GM21619 (cell line): ENCODE results near the gene CDCP2.
"Not testable (repeated sequence)": the region's sequence is repeated elsewhere in the genome, so short reads cannot be mapped to it uniquely, and the experiment has no call there.

Experiments used
- ATAC-seq: cut with Tn5 transposase; IDR thresholded peaks from one replicate; pipeline ENCODE4 v1.9.1; 2021; ENCODE audit not compliant: unreplicated experiment

Gene CDCP2

DNA sequence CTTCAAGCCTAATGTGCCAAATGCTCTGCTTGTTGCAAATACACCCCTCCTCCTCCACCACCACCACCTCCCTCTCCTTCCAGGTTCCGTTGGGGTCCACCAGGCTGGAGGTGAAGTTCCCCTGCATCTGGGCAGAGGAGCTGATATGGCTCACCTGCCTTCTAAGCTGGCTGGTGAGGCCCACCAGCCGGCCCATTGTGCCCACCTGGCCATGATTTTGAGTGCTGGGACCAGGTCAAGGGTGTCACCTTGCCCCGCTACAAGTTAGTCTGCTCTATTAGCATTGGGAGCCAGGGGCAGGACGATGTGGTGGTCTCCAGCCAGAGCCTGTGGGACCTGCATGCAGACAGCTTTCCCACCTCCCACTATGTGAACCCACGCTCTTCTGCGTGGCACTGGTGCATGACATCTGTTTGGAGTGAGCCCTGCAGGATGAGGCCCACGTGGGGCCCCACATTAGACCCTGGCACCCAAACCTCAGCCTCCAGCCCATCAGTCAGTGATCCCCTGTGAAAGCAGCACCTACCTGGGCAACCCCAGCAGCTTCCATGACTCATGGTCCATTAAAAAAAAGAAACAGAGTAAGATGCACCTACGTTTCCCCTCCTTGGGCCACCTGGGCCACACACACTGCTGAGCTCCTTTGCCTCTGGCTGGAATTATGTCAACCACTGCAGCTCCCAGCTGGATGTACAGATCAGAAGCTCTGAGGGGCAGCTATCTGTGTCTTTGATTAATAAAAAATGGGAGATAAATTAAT, 15.6 kb upstream of the CDCP2 start:
- no peak for ATAC-seq

- ATAC-seq = no peak
Measured at GRCh38 chr1:54167422-54168139, 14.8 kb upstream of the CDCP2 start.

- not testable (repeated sequence) for ATAC-seq
Measured at GRCh38 chr1:54166357-54166756, 13.6 kb upstream of the CDCP2 start.

GRCh38 chr1:54165146-54165545, 12.3 kb upstream of the CDCP2 start:
- ATAC-seq = no peak

DNA sequence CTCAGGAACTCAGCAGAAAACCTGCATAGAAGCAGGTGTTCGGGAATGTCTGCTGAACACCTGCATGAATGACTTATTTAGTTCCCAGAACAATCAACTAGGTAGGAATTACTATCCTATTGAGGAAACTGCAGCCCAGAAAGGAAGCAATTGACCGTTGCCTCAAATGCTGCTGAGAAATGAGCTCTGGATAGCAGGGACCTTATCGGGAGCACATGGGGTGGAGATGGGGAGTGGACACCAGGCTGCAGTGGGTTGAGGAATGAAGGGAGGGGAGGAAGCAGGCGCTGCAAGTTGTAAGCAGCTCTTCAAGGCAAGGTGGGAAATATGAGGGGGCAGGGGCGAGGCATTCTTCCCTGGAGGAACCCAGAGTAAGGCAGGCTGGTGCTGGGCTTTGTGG, 10.8 kb upstream of the CDCP2 start:
- no peak for ATAC-seq

- ATAC-seq = no peak
Measured at GRCh38 chr1:54163051-54163450, 10.3 kb upstream of the CDCP2 start.

GRCh38 chr1:54161495-54162168, 8.8 kb upstream of the CDCP2 start:
- ATAC-seq = no peak

GRCh38 chr1:54160351-54160750, 7.6 kb upstream of the CDCP2 start:
- ATAC-seq = no peak

DNA sequence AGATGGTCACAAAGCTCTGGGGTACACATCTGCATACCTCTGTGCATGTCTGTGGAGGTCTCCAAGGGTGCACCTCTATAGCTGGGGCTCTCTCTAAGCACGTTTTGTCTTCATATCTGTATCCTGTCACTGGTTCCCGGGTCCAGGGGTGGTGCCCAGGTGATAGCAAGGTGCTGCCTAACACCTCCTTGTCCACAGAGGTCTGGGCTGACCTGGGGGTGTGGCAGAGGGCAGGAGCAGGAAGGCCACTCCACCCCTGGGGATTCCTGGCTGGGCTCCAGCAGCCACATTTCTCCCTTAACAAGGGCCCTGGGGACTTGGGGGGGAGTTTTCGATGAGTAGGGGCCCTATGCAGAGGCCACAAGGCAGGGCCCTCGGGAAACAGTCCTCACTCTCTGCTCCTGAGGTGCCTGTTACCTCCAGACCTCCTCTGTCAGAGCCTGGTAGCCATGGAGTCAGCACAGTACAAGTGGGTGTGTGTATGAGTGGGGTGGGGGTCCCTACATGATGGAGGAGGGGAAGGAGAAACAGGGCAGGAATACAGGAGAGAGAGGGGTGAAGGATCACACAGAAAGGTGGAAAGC, 7.0 kb upstream of the CDCP2 start:
- no peak for ATAC-seq

DNA sequence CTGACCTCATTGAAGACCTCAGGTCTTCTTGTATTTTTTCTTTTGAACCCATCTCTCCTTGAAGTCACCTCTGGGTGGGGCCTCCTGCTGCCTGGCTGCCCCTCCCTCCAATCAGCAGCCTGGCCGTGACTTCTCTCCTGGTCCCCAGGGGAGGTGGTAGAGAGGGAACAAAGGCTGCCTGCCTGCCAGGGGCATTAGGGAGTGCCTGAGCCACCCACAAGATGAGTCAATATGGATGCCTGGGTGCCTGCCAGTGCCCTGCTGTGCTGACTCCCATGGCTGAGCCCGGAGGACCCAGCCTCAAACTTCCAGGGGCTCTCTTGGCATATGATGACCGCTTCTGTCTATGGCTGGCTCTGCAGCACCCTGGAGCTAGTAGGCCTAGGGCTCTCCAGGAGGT, 5.3 kb upstream of the CDCP2 start:
- ATAC-seq = no peak

DNA sequence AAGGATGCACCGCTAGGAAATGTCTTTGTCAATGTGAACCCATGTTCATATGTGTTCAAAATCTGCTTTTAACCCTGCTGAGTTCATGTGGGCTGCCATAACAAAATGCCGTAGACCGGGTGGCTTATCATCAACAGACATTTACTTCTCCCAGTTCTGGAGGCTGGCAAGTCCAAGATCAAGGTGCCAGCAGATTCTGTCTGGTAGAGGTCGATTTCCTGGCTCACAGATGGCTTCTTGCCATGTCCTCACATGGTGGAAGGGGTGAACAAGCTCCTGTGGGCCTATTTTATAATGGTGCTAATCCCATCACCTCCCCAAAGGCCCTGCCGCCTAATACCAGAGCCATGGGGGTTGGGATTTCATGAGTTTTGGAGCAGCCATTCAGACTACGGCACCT, 4.6 kb upstream of the CDCP2 start:
- ATAC-seq = no peak

DNA sequence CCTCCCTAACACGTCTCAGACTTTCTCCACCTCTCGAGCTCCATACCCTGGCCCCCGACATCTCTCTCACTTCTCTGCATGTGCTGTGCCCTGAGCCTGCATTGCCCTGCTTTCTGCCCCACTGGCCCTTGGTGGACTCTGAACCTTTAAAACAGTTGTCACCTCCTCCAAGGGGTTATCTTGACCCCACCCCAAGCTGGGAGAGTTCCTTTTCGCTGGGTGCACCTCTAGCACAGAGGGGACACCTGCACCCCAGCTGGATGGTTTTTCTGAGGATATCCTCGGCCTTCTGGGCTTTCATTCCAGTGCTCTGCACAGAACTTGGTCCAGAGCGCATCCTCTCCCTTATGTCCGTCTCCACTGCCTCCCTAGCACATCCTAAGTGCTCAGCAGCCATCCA, 4.2 kb upstream of the CDCP2 start:
- no peak for ATAC-seq

GRCh38 chr1:54156201-54156600, 3.4 kb upstream of the CDCP2 start:
- ATAC-seq = no peak

- no peak for ATAC-seq
Measured at GRCh38 chr1:54153535-54154439, 987 bp upstream of the CDCP2 start.

DNA sequence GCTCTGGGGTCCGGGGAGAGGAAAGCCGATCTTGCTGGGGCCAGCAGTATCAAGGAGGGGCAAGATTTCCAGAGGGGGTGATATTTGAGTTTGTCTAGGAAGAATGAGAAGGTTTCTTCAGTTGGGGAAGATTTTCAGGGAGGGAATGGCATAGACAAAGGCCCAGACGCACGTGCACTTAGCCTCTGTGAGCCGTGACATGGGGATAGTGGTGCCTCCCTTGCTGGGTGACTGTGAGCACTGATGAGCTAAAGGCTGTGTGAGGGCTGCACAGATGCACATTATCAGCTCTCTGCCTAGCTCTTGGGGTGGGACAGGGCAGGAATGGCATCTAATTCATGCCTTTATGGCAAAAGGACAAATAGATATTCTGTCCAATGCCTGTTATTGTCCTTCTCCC, 1.8 kb downstream of the CDCP2 start:
- no peak for ATAC-seq

DNA sequence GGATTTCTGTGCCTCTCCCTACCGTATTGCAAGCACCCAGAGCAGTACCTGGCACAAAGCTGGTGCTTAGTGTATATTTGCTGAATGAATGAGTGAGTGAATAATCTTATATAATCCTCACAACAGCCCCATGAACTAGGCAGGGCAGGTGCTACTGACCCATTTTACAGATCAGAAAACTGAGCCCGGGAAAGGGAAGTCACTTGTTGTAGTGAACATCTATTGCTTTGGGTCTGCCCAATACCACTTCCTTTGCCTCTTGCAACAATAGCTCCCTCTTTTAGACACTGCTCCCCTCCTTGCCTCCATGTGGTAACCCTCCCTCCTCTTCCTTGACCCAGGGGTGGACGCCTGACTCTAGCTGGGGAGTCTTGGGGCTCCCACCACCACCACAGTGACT, 3.1 kb downstream of the CDCP2 start:
- no peak for ATAC-seq

GRCh38 chr1:54144366-54144765, 8.4 kb downstream of the CDCP2 start:
- no peak for ATAC-seq

- no peak for ATAC-seq
Measured at GRCh38 chr1:54142146-54142900, 10.5 kb downstream of the CDCP2 start.

DNA sequence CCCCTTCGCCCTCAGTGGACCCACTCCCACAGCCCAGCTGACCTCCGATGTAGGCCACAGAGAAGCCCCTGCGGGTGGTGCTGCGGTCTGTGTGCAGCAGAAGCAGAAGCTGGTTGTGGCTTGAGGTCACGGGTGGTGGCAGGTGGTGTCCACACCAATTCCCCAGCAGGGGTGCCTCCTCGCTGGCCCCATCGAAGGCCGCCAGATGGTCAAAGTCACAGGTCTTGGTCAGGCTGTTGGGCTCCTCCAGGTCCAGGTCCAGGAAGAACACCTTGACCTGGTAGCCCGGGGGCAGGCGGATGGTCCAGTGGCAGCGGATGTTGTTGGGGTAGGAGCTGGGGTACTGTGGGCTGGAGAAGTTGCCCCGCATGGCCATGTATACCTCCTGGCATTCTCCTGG, 13.1 kb downstream of the CDCP2 start:
- ATAC-seq = no peak

DNA sequence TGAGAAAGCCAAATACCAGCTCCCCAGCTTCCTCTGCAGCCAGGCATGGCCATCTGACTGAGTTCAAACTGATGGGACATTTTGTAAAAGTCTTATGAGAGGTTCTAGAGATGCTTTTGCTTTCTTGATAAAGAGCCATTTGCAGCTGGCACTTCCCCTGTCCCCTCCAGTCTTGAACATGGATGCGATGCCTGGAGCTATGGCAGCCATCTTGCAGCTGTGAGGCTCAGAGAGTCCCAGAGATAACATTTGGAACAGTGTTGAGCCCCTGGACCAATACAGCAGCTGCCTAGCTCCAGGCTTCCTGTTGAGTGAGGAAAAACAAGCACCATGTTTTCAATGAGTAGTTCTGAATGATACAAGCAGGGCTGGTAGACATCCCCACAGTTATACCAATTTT, 13.8 kb downstream of the CDCP2 start:
- ATAC-seq = no peak
